Stimulated activated CD4-positive, alpha-beta T cell treated with anti-CD3 and anti-CD28 coated beads, Interleukin-2, amount 100 ng/mL, for 24 hours (primary cell): ENCODE measurements around the gene ARCN1.
"Not testable (repeated sequence)": the region's sequence is repeated elsewhere in the genome, so short reads cannot be mapped to it uniquely, and the experiment has no call there.

Experiments used
- DNase-seq, 2 donors: peaks; one replicate each; pipeline ENCODE4 v3.0.0-alpha.2; 2020

The ARCN1 gene

DNA sequence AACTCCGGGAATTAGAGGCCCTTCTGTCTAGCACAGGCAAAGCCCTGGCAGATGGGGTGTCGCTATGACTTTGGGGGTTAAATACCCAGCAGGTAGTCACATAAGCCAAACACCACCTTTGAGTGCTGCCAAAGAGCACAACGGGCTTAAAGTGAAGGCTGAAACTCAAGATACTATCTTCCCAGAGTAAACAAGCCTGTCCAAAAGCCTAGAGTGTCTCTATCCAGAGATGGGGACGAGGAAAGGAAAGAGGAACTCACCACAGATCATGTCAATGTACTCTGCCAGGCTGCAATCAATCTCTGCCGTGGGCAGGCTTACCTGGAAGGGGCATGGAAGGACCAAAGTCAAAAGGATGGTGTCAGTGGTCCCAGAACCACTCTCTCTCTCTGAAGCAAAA lies 26.7 kb upstream of the ARCN1 start:
- DNase-seq = no peak

DNA sequence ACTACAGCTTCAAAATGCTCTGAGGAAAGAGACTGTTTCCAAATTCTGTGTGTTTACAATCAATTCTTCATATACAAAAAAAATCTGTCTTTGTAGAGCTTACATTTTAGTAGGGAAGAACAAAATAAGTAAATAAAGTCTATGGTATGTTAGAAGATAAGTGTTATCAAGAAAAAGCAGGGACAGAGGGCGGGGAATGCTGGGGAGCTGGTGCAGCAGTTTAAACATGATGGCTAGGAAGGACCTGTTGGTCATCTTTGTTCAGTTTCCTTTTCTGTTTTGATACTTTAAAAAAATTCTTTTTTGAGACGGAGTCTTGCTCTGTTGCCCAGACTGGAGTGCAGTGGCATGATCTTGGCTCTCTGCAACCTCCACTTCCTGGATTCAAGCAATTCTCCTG lies 25.1 kb upstream of the ARCN1 start:
- DNase-seq = no peak

DNA sequence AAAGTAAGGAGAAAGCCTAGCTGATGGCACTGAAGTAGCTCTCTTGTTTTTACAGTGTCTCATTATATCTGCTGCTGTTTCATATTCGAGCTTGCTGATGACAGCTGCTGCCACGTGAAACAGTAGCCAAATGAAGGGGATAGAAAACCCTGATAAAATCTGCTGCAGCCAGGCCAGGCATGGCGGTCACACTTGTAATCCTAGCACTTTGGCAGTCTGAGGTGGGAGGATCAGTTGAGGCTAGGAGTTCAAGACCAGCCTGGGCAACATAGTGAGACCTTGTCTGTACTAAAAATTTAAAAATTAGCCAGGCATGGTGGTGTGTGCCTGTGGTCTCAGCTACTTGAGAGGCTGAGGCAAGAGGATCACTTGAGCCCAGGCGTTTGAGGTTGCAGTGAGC lies 19.9 kb upstream of the ARCN1 start:
- DNase-seq = no peak

DNA sequence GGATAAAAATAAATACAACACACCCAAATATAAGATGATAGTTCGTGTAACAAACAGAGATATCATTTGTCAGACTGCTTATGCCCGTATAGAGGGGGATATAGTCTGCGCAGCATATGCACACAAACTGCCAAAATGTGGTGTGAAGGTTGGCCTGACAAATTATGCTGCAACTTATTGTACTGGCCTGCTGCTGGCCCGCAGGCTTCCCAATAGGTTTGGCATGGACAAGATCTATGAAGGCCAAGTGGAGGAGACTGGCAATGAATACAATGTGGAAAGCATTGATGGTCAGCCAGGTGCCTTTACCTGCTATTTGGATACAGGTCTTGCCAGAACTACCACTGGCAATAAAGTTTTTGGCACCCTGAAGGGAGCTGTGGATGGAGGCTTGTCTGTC lies 11.4 kb upstream of the ARCN1 start:
- no peak for DNase-seq

DNA sequence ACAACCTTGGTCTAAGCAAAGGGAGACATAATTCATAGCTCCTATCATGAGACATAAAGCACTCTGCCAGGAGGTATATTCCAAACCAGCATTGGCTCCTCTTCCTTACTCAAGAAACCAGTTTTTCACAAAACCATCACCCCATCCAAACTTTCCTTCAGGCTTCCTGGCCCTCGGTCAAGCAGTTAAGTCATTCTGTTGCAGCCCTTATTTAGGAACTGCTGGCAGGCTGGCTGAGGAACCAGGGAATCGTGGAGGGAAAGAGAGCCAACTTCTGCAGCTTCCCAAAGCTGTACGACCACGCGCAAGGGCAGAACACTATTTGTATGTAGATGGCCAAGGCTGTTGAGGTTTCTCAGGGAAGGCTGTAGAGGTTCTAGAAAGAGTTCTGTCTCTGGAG lies 7.2 kb upstream of the ARCN1 start:
- DNase-seq = no peak

DNA sequence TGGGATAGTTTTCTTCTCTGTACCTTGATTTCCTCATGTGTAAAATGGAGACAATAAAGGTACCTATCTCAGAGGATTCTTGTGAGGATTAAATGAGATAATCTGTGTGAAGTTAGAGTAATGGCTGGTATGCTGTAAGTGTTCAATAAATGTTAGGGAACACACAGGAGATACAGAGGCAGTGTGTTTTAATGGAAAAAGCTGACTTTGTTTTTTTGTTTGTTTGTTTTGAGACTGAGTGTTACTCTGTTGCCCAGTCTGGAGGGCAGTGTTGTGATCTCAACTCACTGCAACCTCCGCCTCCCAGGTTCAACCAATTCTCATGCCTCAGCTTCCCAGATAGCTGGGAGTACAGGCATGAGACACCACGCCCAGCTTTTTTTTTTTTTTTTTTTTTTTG lies 2.5 kb upstream of the ARCN1 start:
- no peak for DNase-seq

DNA sequence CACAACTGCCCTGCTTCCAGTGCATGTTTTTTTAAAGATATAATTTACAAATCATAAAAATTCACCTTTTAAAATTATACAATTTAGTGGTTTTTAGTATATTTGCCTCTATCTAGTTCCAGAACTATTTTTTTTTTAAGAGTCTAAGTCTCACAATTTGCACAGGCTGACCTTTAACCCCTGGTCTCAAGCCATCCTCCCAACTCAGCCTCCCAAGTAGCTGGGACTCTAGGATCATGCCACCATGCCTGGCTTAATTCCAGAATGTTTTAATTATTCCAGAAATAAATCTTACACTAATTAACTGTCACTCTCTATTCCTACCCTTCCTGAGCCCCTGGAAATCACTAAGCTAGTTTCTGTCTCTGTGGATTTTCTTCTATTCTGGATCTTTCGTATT lies 1.4 kb upstream of the ARCN1 start:
- no peak for DNase-seq

DNA sequence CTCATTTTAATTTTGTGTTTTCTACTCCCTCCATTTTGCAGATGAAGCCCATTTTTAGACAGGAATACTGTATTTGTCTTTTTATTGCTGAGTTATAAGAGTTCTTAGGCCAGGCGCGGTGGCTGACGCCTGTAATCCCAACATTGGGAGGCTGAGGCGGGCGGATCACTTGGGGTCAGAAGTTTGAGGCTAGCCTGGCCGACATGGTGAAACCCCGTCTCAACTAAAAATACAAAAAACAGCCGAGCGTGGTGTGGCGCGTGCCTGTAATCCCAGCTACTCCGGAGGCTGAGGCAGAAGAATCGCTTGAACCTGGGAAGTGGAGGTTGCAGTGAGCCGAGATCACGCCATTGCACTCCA lies 528 bp upstream of the ARCN1 start:
- peak; percentile 29 to 31 for DNase-seq

DNA sequence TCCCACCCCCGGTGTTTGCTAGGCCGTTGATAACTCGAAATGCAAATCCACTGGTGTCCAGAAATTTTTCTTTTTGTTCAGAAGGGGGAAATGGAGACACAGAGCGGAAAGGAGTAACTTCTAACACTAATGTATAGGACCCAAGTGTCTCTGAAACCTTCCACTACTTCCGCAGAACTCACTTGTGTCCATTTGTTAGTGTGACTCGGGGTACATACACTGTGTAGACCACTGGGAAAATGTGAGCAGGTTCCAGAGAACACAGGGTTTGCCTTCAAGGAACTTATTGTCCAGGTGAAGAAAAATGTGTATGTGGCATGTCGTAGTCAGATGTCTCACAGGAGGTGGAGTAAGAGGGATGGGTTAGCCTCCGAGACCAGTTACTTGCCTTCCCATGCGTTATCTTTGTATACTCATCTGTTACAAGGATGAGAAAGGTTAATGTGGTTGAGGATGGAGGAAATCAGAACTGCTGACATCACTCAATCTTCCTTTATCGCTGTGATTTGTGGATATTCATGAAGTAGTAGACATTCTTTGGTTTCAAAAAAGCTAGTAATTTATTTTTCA lies 857 bp downstream of the ARCN1 start:
- peak; percentile 19 to 30 for DNase-seq

DNA sequence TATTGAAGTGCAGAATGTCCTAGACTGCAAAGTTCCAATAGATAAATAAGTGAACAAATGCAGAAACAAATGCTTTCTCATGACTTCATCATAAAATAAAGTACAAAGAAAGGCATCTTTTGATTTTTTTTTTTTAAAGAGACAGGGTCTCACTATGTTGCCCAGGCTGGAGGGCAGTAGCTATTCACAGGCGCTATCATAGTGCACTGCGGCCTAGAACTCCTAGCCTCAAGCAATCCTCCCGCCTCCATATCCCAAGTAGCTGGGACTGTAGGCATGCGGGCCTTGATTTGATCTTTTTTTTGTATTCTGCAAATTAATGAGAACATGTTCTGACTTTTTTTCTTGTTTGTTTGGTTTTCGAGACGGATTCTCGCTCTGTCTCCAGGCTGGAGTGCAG lies 2.4 kb downstream of the ARCN1 start:
- no peak for DNase-seq

DNA sequence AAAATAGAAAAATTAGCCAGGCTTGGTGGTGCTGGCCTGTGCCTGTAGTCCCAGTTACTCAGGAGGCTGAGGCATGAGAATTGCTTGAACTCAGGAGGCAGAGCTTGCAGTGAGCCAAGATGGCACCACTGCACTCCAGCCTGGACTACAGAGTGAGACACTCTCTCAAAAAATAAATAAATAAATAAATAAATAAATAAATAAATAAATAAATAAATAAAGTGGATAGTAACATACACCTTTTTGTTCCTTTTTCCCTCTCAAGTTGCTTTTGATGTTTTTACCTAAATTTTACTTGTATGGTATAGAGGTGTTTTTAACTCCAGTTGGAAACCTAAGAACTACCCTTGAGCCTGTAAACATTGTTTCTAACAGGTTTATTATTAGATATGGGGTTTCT lies 5.8 kb downstream of the ARCN1 start:
- DNase-seq = not testable (repeated sequence)

DNA sequence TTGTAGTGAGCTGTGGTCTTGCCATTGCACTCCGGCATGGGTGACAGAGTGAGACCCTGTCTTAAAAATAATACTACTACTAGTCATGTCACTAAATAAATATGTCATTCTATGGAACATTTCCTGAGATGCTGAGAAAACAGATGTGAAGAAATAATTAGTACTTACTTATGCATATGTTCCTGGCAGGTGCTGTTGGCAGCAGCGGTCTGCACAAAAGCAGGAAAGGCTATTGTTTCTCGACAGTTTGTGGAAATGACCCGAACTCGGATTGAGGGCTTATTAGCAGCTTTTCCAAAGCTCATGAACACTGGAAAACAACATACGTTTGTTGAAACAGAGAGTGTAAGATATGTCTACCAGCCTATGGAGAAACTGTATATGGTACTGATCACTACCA lies 8.8 kb downstream of the ARCN1 start:
- no peak for DNase-seq

DNA sequence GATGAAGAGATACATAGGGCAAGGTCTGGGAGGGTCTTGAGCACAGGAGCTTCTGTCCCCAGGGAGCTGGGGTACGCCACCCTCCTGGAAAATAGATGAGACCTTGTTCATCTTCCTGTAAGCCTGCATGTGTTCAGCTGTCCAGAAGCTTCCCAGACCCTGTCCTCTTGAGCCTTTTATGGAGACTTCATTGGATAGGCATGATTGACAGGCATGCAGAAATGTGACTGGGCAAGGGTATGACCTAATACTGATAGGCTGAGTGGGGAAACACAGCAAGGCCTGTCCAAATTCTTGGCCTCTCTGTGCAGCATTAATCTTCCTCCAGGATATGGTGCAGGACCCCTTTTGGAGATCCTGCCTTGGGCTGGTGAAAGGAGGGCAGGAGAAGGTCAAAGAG lies 15.7 kb downstream of the ARCN1 start:
- DNase-seq = no peak

DNA sequence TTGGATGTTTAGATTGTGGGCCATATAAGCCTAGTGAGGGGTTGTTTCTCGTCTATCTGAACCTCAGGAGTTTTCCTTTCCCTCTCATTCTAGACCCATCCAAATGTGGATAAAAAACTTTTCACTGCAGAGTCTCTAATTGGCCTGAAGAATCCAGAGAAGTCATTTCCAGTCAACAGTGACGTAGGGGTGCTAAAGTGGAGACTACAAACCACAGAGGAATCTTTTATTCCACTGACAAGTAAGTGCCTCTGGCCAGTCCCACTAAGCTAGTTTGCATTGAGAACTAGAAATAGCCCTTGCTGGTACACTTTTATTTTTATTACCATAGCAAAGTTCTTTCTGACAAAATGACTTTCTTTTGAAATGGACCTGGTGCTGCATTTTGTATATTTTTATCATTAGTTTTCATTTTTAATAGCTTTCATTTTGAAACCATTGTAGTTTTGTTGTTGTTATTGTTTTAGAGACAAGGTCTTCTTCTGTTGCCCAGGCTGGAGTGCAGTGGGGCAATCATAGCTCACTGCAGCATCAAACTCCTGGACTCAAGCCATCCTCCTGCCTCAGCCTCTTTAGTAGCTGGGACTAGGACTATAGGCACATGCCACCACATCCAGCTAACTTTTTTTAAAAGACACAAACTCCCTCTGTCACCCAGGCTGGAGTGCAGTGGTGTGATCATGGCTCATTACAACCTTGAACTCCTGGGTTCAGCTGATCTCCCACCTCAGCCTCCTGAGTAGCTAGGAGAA lies 20.6 kb downstream of the ARCN1 start:
- no peak for DNase-seq

DNA sequence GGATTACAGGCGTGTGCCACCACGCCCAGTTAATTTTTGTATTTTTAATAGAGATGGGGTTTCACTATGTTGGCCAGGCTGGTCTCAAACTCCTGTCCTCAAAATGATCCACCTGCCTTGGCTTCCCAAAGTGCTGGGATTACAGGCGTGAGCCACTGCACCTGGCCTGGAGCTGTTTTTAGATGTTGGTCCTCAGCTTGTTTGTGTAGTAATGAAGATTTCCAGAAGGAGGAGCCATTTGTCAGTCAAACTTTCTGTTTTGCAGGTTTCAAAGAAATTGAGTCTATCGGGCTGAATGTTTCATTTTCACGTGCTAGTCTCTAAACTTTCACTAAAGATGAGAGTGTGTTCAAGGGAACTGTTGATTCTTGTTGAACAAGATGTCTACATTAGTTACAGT lies 22.8 kb downstream of the ARCN1 start:
- not testable (repeated sequence) for DNase-seq

DNA sequence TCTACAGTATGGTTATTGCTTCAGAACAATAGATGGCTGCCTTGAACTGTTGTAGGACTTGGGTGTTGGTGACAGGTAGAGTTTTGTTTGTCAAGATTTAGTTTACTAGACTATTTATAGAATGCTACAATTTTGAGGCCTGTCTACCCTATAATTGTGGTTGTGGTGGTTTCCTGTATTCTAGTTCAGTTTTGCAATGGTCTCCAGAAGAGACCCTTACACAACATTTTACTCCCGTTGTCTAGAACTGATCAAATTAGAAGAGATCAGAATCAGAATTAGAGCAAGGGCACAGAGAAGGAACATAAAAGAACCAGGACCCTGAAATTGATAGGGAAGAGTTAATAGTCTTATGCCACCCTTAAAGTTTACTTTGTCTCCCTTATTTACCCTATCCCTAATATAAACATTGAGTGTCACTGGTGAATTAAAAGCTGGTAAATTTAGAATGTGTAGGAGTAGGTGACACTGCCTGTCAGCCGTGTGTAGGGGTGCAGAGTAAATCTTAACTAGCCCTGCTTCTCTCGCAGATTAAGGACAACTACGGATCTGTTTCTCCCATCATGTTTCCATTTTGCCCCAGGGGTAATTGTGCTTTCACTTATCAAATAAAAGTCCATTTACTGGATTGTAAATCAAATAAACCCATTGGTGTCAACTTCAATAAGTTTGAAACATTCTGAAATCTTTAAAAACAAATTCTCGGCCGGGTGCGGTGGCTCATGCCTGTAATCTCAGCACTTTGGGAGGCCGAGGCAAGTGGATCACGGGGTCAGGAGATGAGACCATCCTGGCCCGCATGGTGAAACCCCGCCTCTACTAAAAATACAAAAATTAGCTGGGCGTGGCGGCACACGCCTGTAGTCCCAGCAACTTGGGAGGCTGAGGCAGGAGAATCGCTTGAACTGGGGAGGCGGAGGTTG lies 24.3 kb downstream of the ARCN1 start:
- DNase-seq = no peak

DNA sequence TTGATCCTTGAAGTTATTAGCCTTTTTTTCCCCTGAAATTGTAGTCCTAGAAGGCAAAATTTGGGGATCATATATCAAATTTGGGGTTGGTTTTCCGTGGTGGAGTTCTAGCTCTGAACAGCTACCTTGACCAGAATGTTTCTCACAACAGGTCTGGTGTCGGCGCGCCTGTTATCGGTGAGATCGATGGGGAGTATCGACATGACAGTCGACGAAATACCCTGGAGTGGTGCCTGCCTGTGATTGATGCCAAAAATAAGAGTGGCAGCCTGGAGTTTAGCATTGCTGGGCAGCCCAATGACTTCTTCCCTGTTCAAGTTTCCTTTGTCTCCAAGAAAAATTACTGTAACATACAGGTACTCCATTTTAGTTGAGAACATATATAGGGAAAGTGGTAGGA lies 25.3 kb downstream of the ARCN1 start:
- no peak for DNase-seq

DNA sequence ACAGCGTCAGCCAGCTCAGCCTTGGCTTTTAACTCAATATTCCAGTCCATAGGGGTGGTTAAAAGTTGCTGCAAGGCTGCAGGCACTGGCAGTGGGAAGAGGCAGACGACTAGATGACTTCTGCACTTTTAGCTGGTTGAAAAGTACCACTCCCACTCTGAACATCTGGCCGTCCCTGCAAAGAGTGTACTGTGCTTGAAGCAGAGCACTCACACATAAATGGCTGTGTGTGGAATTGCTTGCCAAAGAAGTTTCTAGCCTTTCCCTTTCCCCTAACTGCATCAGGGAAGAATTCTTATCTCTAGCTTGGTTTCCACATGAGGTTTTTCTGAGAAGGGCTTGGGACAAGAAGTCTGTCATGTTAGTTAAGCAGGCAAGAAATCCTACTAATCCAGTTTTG lies 30.1 kb downstream of the ARCN1 start:
- no peak for DNase-seq

DNA sequence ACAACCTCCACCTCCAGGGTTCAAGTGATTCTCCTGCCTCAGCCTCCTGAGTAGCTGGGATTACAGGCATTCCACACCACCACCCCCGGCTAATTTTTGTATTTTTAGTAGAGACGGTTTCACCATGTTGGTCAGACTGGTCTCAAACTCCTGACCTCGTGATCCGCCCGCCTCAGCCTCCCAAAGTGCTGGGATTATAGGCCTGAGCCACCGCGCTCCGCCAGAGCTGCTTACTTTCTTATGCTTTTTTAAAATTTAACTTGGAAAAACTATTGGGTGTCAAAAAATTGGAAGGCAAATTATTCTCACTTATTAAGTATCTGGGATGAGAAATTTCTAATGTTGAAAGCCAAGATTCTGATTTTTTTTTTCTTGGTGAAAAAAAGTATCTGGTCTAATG lies 31.5 kb downstream of the ARCN1 start:
- DNase-seq = not testable (repeated sequence)

DNA sequence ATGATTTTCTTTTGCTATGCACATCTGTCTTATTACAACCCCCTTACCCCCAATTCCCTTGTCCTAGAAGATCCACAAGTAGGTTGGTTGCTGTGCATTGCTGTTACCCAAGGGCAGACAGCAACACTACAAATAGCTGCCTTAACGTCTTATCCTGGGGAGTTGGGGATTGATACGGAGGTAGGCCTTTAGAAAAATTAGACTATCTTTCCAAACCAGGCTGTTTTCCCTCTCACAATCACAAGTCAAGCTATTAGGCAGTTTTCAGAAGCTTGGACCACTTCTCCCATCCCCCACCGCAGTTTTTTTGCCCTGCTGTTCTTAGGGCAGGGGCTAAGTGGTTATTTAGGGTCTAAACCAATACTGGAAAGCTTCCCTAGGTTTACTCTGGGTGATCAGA lies 32.4 kb downstream of the ARCN1 start:
- no peak for DNase-seq

DNA sequence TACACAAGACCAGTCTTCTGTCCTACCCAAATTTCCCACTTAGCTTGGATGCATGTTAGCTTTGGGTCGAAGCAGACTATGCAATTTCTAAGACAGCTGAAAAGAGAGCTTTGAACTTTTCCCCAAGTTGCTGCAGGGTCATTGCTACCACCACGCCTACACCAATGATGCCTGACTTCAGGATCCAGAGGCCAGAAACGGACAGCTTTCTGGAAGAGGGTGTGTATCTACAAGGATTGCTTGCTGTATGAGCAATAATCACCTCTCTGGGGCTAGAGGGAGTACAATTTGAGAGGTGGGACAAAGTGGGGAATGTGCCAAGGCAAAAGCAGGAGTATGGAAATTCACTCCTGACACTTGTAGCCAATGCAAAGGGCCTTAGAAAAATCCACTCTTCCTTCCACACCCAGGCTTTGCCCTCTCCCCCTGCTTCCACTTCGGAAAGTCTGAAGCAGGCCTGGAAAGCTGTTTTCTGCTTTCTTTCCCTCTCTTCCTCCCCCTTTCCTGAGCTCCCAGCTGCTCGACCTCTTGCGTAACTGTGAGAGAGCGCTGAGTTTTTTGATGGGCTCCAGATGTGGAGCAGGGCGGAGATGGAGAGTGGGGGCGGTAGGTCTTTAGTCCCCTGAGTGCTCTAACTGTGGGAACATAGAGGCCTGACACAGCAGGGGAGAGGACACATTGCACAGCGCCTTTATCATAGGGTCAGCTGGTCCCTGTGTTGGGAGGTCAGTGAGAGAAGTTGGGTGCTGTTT lies 33.1 kb downstream of the ARCN1 start:
- DNase-seq = no peak

DNA sequence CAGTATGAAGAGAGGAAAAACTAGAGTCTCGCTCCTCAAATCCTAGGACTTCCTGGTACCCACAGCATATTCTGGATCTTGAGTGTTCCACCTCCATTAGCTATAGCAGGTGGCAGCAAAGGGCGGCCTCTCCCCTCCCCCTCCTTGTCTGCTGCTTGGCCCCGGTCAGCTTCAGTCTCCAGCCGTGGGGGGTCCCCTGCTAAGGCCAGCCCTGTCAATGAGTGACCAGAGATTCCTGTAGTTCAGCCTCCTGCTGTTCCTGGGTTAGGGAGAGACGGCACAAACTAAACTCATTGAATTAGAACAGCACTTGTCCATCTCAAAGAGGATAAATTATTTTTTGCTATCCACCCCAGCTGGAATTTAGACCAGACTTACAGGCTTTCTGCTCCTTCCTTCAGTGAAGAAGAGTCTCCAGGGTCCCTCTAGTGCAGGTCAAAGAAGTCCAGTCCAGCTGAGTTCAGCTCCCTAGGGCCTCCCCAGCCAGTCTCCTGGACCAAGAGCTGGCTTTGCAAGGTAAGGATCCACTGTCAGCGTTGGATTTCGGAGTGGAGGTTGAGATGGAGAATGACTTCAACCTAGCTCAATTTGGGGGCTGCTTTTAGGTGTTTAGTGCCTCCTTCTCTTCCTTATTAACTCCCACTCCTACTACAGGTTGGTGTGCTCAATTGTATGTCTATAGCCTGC lies 34.1 kb downstream of the ARCN1 start:
- DNase-seq = no peak

DNA sequence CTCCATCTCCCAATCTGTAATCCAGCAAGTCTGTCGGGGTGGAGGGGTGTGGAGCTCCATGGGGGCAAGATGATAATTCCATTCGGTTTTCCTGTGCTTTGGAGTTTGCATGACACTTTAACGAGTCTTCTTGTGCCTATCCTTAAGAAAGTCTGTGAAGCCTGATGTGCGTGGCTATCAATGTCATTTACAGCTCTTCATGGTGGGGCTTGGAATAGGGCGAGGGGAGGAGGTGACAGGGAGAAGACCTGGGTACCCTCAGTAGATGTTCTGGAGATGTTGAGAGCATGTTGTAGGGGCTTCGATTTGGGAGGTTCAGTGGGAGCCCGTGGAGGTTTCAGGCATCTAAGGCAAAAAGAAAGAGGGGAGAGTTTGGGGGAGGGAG lies 34.6 kb downstream of the ARCN1 start:
- no peak for DNase-seq
